B cell (primary cell): ENCODE results near the gene WNK2. TPM values are rescaled to one million over a fixed set of nuclear protein-coding genes. Genes with fewer than 3 reads are reported as not detected.

Source experiments
- ATAC-seq: fragments of 200-7000 bp; cut with Tn5 transposase; one replicate; pipeline ENCODE4 v1.10.0; 2021; ENCODE audit warnings: low read depth, mild to moderate bottlenecking, moderate number of reproducible peaks, moderate library complexity
- CTCF ChIA-PET: fragments of 350-600 bp; sonication (Branson Sonifier 250); formaldehyde crosslinking; loops from one replicate; lab custom pipeline; 2021; ENCODE audit warnings: antibody characterized with exemption, inconsistent platforms; lab: Charles Lee
- POLR2A ChIA-PET: fragments of 350-600 bp; sonication (Branson Sonifier 250); formaldehyde crosslinking; loops from one replicate; lab custom pipeline; 2021; ENCODE audit warnings: antibody characterized with exemption; lab: Charles Lee
- DNase-seq: peaks from one replicate; pipeline ENCODE4 v3.0.0; 2013
- H2AFZ ChIP-seq: 2 replicates; pipeline ENCODE4 v1.6.1; 2012; ENCODE audit warnings: mild to moderate bottlenecking, low read depth, low read length; ENCODE audit not compliant: insufficient read depth, poor library complexity, severe bottlenecking
- H3K27ac ChIP-seq, 2 donors: 1 replicate in 1 of 2; 2 replicates in 1 of 2; pipeline ENCODE4 v1.5.1; 2012 to 2013; ENCODE audit warnings: low read length in 2 of 2, mild to moderate bottlenecking in 2 of 2, moderate library complexity in 1 of 2
- H3K27me3 ChIP-seq, 4 experiments: fragments of 200-600 bp in 1 of 4; sonication (generic) in 1 of 4; replicated peaks in 1 of 4; 1 replicate in 2 of 4; 2 replicates in 2 of 4; pipeline versions ENCODE4 v1.6.1 to v1.7.0; 2013 to 2016; ENCODE audit warnings: low read length in 3 of 4, mild to moderate bottlenecking in 2 of 4, mixed read lengths in 1 of 4, moderate library complexity in 1 of 4; ENCODE audit not compliant: insufficient read depth in 4 of 4, control insufficient read depth in 3 of 4; ENCODE audit errors: control extremely low read depth in 1 of 4
- H3K36me3 ChIP-seq, 2 experiments: replicated peaks in 1 of 2; 1 replicate in 1 of 2; 2 replicates in 1 of 2; pipeline versions ENCODE4 v1.6.1 to v1.7.1; 2013; ENCODE audit warnings: low read length in 1 of 2; ENCODE audit not compliant: insufficient read depth in 2 of 2, control insufficient read depth in 1 of 2; ENCODE audit errors: control extremely low read depth in 1 of 2, extremely low read depth in 1 of 2
- H3K4me1 ChIP-seq, 2 donors: fragments of 200-600 bp in 1 of 2; sonication (generic) in 1 of 2; 1 replicate in 1 of 2; 2 replicates in 1 of 2; pipeline versions ENCODE4 v1.5.1 to v1.6.1; 2013 to 2017; ENCODE audit warnings: low read length in 2 of 2; ENCODE audit not compliant: control insufficient read depth in 2 of 2, insufficient read depth in 2 of 2
- H3K4me2 ChIP-seq: replicated peaks from 2 replicates; pipeline ENCODE3; 2012; ENCODE audit warnings: mild to moderate bottlenecking, low read depth, low read length; ENCODE audit not compliant: poor library complexity, severe bottlenecking
- H3K4me3 ChIP-seq, 5 experiments: fragments of 200-600 bp in 1 of 5; sonication (generic) in 1 of 5; 1 replicate in 3 of 5; 2 replicates in 2 of 5; pipeline versions ENCODE4 v1.5.1 to v1.7.0; 2011 to 2016; ENCODE audit warnings: low read length in 4 of 5, mild to moderate bottlenecking in 4 of 5, low read depth in 2 of 5, control low read depth in 1 of 5, moderate library complexity in 1 of 5; ENCODE audit not compliant: insufficient read depth in 1 of 5; ENCODE audit errors: control extremely low read depth in 1 of 5, extremely low read depth in 1 of 5
- H3K79me2 ChIP-seq: fragments of 200-600 bp; sonication (generic); one replicate; pipeline ENCODE4 v1.6.0; 2016; ENCODE audit warnings: low read length; ENCODE audit not compliant: control insufficient read depth, insufficient read depth
- H3K9ac ChIP-seq: fragments of 200-600 bp; sonication (generic); 2 replicates; pipeline ENCODE4 v1.6.1; 2017; ENCODE audit warnings: mild to moderate bottlenecking, low read length, moderate library complexity
- H3K9me3 ChIP-seq, 3 donors: one replicate each; pipeline versions ENCODE4 v1.6.1 to v1.7.1; 2013; ENCODE audit warnings: low read length in 2 of 3; ENCODE audit not compliant: control insufficient read depth in 2 of 3, insufficient read depth in 1 of 3; ENCODE audit errors: control extremely low read depth in 1 of 3
- H4K20me1 ChIP-seq: 2 replicates; pipeline ENCODE4 v1.6.0; 2012; ENCODE audit warnings: mild to moderate bottlenecking, low read length; ENCODE audit not compliant: insufficient read depth, control insufficient read depth, poor library complexity, severe bottlenecking
- H3K27ac Mint-ChIP-seq: one replicate; pipeline ENCODE4 v1.8.0; 2021; ENCODE audit warnings: mixed read lengths
- H3K27me3 Mint-ChIP-seq: one replicate; pipeline ENCODE4 v1.8.0; 2021; ENCODE audit warnings: mixed read lengths
- H3K4me1 Mint-ChIP-seq: one replicate; pipeline ENCODE4 v1.8.0; 2021; ENCODE audit warnings: mixed read lengths
- H3K4me3 Mint-ChIP-seq: one replicate; pipeline ENCODE4 v1.8.0; 2021; ENCODE audit warnings: mixed read lengths
- H3K9me3 Mint-ChIP-seq: one replicate; pipeline ENCODE4 v1.8.0; 2022; ENCODE audit warnings: mixed read lengths; ENCODE audit not compliant: insufficient read depth
- EZH2 ChIP-seq: IDR thresholded peaks from 2 replicates; pipeline ENCODE4 v1.6.1; 2012; ENCODE audit warnings: borderline replicate concordance, low read depth, mild to moderate bottlenecking, moderate library complexity, low read length; ENCODE audit not compliant: insufficient read depth, poor library complexity, severe bottlenecking
- WGBS: methylation state at CpG from one replicate; pipeline ENCODE4 v1.1.5; 2013; ENCODE audit warnings: missing lambda C conversion rate; ENCODE audit not compliant: insufficient coverage; 5-methylcytosine and 5-hydroxymethylcytosine counted together
- intact Hi-C: fragments of 100-400 bp; cut with micrococcal nuclease; formaldehyde crosslinking; loops from one replicate; pipeline ENCODE4 v1.10.0; 2022
- polyA plus RNA-seq: library from polyadenylated mRNA; depleted of rRNA; stranded (reverse); fragments of >200 nt; gene quantifications from 2 replicates; pipeline ENCODE4 v1.2.3, GENCODE V29; 2012
- total RNA-seq, 2 donors: library from RNA; stranded (reverse); fragments of 120-200 nt in 1 of 2; gene quantifications; 1 replicate in 1 of 2; 2 replicates in 1 of 2; pipeline versions ENCODE4 v1.2.3 to v1.2.4, GENCODE V29; 2013 to 2022
- TF ChIP-seq, protein P1 (sequence below): fragments of 200-600 bp; IDR thresholded peaks from one replicate; pipeline ENCODE4 v1.8.0; 2022; ENCODE audit warnings: antibody characterized with exemption, mild to moderate bottlenecking

The WNK2 gene
- total and polyA plus RNA-seq, 2 donors (not counting 1 experiment from before 2014, with no cell fraction given), result 0.49 TPM; not detected in 1

DNA sequence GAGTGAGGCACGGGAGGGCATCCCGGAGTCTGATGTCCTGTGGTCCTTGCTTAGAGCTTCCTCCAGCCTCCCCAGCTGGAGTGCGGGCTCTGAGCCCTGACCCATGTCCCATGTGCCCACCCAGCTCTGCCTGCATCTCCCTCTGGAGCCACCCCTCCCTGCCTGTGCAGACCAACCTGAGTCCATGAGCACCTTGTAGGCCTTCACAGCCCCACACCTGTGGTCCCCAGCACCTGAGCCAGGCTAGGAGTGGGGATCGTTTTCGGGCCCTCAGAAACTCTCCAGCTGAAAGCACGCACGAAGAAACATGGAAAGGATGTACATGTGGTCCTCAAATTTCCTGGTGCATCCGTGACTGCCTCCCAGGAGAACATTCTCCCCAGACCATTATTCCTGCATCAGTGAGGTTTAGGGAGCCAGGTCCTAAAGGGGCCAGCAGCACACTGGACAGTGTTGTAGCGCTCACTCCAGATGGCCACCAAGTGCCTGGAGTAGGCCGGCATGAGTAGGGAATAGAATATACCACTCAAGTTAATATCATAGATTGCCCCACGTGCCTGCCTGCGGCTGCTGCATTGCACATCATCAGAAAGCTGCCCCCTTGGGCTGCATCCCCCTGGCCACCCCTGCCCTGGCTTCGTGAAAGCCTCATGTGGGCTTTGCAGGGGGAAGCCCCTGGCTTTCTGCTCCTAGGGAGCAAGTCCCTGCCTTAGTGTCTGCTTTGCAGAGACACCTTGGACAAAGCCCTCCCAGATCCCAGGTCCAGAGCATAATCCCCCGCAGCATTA lies 80.6 kb downstream of the WNK2 start:
- 94% methylated on average over 13 of the region's 14 CpGs for WGBS
- peaks cover 19 to 25% of the 10 kb centered on the region in 2 donors for H3K4me1 ChIP-seq
- H3K36me3 ChIP-seq, result no peaks in the 10 kb centered on the region
- Mint-ChIP-seq H3K27ac (no peak overlapping the region), H3K9me3 (no peaks in the 10 kb centered on the region), H3K4me3 (no peak overlapping the region), H3K4me1 (peaks cover 19% of the 10 kb centered on the region), H3K27me3 (no peaks in the 10 kb centered on the region)
- intact Hi-C loops, result no loop called here
- H3K79me2 ChIP-seq, result no peaks in the 10 kb centered on the region
- H3K4me2 ChIP-seq, result no peak overlapping the region
- no peak overlapping the region for H3K9ac ChIP-seq
- no peak overlapping the region for H3K4me3 ChIP-seq
- no peak for DNase-seq
- peaks cover 0 to 2% (median 0%) of the 10 kb centered on the region in 4 experiments for H3K27me3 ChIP-seq
- TF ChIP-seq, protein P1, sequence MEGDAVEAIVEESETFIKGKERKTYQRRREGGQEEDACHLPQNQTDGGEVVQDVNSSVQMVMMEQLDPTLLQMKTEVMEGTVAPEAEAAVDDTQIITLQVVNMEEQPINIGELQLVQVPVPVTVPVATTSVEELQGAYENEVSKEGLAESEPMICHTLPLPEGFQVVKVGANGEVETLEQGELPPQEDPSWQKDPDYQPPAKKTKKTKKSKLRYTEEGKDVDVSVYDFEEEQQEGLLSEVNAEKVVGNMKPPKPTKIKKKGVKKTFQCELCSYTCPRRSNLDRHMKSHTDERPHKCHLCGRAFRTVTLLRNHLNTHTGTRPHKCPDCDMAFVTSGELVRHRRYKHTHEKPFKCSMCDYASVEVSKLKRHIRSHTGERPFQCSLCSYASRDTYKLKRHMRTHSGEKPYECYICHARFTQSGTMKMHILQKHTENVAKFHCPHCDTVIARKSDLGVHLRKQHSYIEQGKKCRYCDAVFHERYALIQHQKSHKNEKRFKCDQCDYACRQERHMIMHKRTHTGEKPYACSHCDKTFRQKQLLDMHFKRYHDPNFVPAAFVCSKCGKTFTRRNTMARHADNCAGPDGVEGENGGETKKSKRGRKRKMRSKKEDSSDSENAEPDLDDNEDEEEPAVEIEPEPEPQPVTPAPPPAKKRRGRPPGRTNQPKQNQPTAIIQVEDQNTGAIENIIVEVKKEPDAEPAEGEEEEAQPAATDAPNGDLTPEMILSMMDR, result no peak
- TF ChIP-seq EZH2, result no peak
- no peak for ATAC-seq
- H3K27ac ChIP-seq, result no peak overlapping the region
- CTCF ChIA-PET, result no interaction called here
- H3K9me3 ChIP-seq, result no peaks in the 10 kb centered on the region
- POLR2A ChIA-PET, result interaction anchor here (0.7 kb wide), 1 partner anchor 376 kb away, joined by 3 read pairs; no protein-coding TSS in a partner anchor
- H2AFZ ChIP-seq, result no peak overlapping the region
- H4K20me1 ChIP-seq, result no peaks in the 10 kb centered on the region

DNA sequence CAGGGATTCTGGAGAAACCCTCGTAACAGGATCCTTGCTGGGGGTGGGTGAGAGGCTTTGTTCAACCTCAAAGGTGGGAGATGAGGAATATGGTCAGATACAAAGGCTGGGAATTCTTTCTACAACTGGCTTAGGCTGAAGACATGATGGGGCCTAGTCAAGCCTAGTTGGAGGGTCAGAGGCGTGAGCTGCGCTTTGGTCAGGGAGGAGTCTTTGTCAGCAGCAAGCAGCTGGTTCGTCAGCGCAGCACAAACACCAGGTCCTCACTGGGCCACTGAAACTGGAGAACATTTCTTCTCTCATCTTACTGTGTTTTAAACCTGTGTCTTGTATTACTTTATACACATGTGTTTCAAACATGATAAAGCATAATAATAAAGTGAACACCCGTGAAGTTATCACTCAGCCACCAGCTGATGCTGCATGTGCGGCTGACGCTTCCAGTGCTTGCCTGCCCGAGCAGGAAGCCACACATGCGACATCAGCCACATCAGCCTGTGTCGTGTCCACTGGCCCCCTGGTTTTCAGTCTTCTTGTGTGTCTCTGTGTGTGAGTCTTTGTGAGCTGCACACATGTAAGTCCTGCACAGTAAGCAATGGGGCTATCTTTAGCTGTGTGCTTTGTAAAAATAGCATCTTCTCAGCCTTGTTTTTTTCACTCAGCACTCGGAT lies 81.5 kb downstream of the WNK2 start:
- no peaks in the 10 kb centered on the region for H4K20me1 ChIP-seq
- Mint-ChIP-seq H3K27me3 (peaks cover under 1% of the 10 kb centered on the region), H3K4me1 (peaks cover 28% of the 10 kb centered on the region), H3K27ac (no peak overlapping the region), H3K4me3 (no peak overlapping the region), H3K9me3 (no peaks in the 10 kb centered on the region)
- no peaks in the 10 kb centered on the region for H3K36me3 ChIP-seq
- H3K4me3 ChIP-seq, result no peak overlapping the region
- no peak overlapping the region for H2AFZ ChIP-seq
- H3K27me3 ChIP-seq, result peaks cover 0 to 2% (median 0%) of the 10 kb centered on the region in 4 experiments
- DNase-seq (no peak), ATAC-seq (no peak)
- ChIA-PET CTCF (no interaction called here), POLR2A (no interaction called here)
- no peak overlapping the region for H3K9ac ChIP-seq
- intact Hi-C loops, result no loop called here
- H3K79me2 ChIP-seq, result no peaks in the 10 kb centered on the region
- 94% methylated on average over 8 of the region's 12 CpGs for WGBS
- H3K27ac ChIP-seq, result no peak overlapping the region
- TF ChIP-seq, protein P1, result no peak
- no peak for TF ChIP-seq EZH2
- no peaks in the 10 kb centered on the region for H3K9me3 ChIP-seq
- H3K4me1 ChIP-seq, result peaks cover 28 to 34% of the 10 kb centered on the region in 2 donors
- no peak overlapping the region for H3K4me2 ChIP-seq
